GM10266 (cell line): ENCODE data around the gene SHROOM3.

Source experiments
- DNase-seq: peaks from one replicate; pipeline ENCODE4 v3.0.0; 2012; ENCODE audit errors: extremely low spot score
- CTCF ChIP-seq: IDR thresholded peaks from 2 replicates; pipeline ENCODE4 v1.5.1; 2012; ENCODE audit warnings: mild to moderate bottlenecking, low read depth; ENCODE audit not compliant: control insufficient read depth, insufficient read depth; ENCODE audit errors: missing control alignments

SHROOM3 gene

GRCh38 chr4:76624241-76624681 lies 189.2 kb downstream of the SHROOM3 start:
- no peak for DNase-seq
- TF ChIP-seq CTCF = no peak

GRCh38 chr4:76624931-76625715 lies 190.1 kb downstream of the SHROOM3 start:
- TF ChIP-seq CTCF = no peak

GRCh38 chr4:76626686-76627465 lies 191.8 kb downstream of the SHROOM3 start:
- no peak for TF ChIP-seq CTCF
- no peak for DNase-seq

More at GRCh38 chr4:76624931-76625715, 190.1 kb downstream of the SHROOM3 start:
- DNase-seq = no peak

- DNase-seq = no peak
- no peak for TF ChIP-seq CTCF
Observed at GRCh38 chr4:76628251-76628650, 193.2 kb downstream of the SHROOM3 start.

DNA sequence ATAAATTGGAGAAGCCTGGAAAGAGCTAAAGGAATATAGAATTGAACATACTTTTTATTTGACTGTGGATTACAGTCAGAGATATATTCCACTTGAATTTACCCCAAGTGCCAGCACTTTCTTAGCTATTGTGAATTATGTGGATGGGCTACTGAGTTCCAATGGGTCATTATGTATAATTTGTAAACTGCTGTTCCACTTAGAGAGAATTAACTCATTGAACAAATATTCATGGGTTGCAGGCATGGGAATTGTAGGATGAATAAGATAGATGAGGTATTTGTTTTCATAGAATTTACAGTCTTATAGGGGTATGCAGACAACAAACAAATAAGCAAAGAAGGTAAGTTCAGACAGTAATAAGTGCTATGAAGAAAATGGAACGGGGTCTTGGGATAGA lies 195.7 kb downstream of the SHROOM3 start:
- no peak for DNase-seq
- TF ChIP-seq CTCF = no peak

GRCh38 chr4:76634220-76634619 lies 199.2 kb downstream of the SHROOM3 start:
- DNase-seq = no peak
- TF ChIP-seq CTCF = no peak
